Neutrophil (primary cell): ENCODE measurements around the gene FNBP1.
A peak's percentile ranks its signal among the peaks of the same experiment; 100 is the strongest.
"Not testable (repeated sequence)": the region's sequence is repeated elsewhere in the genome, so short reads cannot be mapped to it uniquely, and the experiment has no call there.

ENCODE experiments used
- H3K27ac ChIP-seq: fragments of 200-600 bp; sonication (generic); 2 replicates; pipeline ENCODE4 v1.5.1; 2016; ENCODE audit warnings: mild to moderate bottlenecking, moderate library complexity
- H3K27me3 ChIP-seq: fragments of 200-600 bp; sonication (generic); 2 replicates; pipeline ENCODE4 v1.6.0; 2016; ENCODE audit warnings: mild to moderate bottlenecking
- H3K36me3 ChIP-seq: fragments of 200-600 bp; sonication (generic); 2 replicates; pipeline ENCODE4 v1.5.1; 2017
- H3K4me1 ChIP-seq, 2 experiments: fragments of 200-600 bp in 1 of 2; sonication (generic) in 1 of 2; 1 replicate in 1 of 2; 2 replicates in 1 of 2; pipeline versions ENCODE4 v1.5.1 to v1.6.1; 2013 to 2016; ENCODE audit warnings: low read depth in 1 of 2, low read length in 1 of 2, mild to moderate bottlenecking in 1 of 2, moderate library complexity in 1 of 2; ENCODE audit not compliant: control insufficient read depth in 1 of 2, insufficient read depth in 1 of 2
- H3K4me3 ChIP-seq, 2 experiments: fragments of 200-600 bp in 1 of 2; sonication (generic) in 1 of 2; 1 replicate in 1 of 2; 2 replicates in 1 of 2; pipeline ENCODE4 v1.5.1; 2013 to 2016; ENCODE audit warnings: low read depth in 1 of 2, low read length in 1 of 2, mild to moderate bottlenecking in 1 of 2, moderate library complexity in 1 of 2
- H3K9me3 ChIP-seq: fragments of 200-600 bp; sonication (generic); 2 replicates; pipeline ENCODE4 v1.5.1; 2016
- CTCF ChIP-seq: fragments of 200-600 bp; sonication (generic); IDR thresholded peaks from 2 replicates; pipeline ENCODE4 v1.5.1; 2016; ENCODE audit warnings: antibody characterized with exemption

The FNBP1 gene

GRCh38 chr9:129988607-129989361 lies 54.2 kb downstream of the FNBP1 start:
- TF ChIP-seq CTCF, result no peak
- Histone ChIP-seq H3K4me3 (no peak overlapping the region), H3K9me3 (no peaks in the 10 kb centered on the region), H3K27ac (peak overlapping the region; percentile 95), H3K4me1 (peaks cover 26 to 31% of the 10 kb centered on the region in 2 experiments), H3K36me3 (peaks cover 11% of the 10 kb centered on the region), H3K27me3 (no peaks in the 10 kb centered on the region)

GRCh38 chr9:129987941-129988340 lies 55.0 kb downstream of the FNBP1 start:
- no peak for TF ChIP-seq CTCF
- Histone ChIP-seq H3K4me3 (no peak overlapping the region), H3K4me1 (peaks cover 26 to 31% of the 10 kb centered on the region in 2 experiments), H3K36me3 (peaks cover 7% of the 10 kb centered on the region), H3K9me3 (no peaks in the 10 kb centered on the region), H3K27ac (no peak overlapping the region), H3K27me3 (no peaks in the 10 kb centered on the region)

- no peaks in the 10 kb centered on the region for H3K27me3 ChIP-seq
- H3K4me3 ChIP-seq, result no peak overlapping the region
- no peak for TF ChIP-seq CTCF
- no peak overlapping the region for H3K27ac ChIP-seq
- no peaks in the 10 kb centered on the region for H3K9me3 ChIP-seq
- H3K36me3 ChIP-seq, result peaks cover 7% of the 10 kb centered on the region
- peaks cover 26 to 31% of the 10 kb centered on the region in 2 experiments for H3K4me1 ChIP-seq
Observed at GRCh38 chr9:129987047-129987446, 55.9 kb downstream of the FNBP1 start.

- not testable (repeated sequence) for H3K27me3 ChIP-seq, H3K27ac ChIP-seq, H3K9me3 ChIP-seq, H3K4me3 ChIP-seq, H3K4me1 ChIP-seq, H3K36me3 ChIP-seq
Observed at GRCh38 chr9:129984589-129984988, 58.4 kb downstream of the FNBP1 start.

GRCh38 chr9:129983891-129984290 lies 59.1 kb downstream of the FNBP1 start:
- H3K36me3 ChIP-seq, result peaks cover 10% of the 10 kb centered on the region
- no peaks in the 10 kb centered on the region for H3K27me3 ChIP-seq
- peaks cover 0 to under 1% of the 10 kb centered on the region in 2 experiments for H3K4me1 ChIP-seq
- no peaks in the 10 kb centered on the region for H3K9me3 ChIP-seq
- H3K4me3 ChIP-seq, result no peak overlapping the region
- H3K27ac ChIP-seq, result no peak overlapping the region
- TF ChIP-seq CTCF, result no peak

GRCh38 chr9:129981180-129981907 lies 61.6 kb downstream of the FNBP1 start:
- Histone ChIP-seq H3K27me3 (no peaks in the 10 kb centered on the region), H3K4me3 (no peak overlapping the region), H3K9me3 (no peaks in the 10 kb centered on the region), H3K27ac (no peak overlapping the region), H3K36me3 (peaks cover 35% of the 10 kb centered on the region), H3K4me1 (no peaks in the 10 kb centered on the region)
- TF ChIP-seq CTCF, result no peak

GRCh38 chr9:129980224-129980623 lies 62.8 kb downstream of the FNBP1 start:
- H3K4me1 ChIP-seq, H3K4me3 ChIP-seq, H3K9me3 ChIP-seq, H3K27ac ChIP-seq, H3K27me3 ChIP-seq: not testable (repeated sequence)
- H3K36me3 ChIP-seq, result peaks cover 38% of the 10 kb centered on the region
